NCI-H2227 treated with DMSO at 0.1 percent for 48 hours (cell line): Measurements from ENCODE around the gene NARS2.

Experiments
- DNase-seq: peaks from one replicate; lab custom pipeline; 2025; lab: John Stamatoyannopoulos, UW

Gene NARS2

GRCh38 chr11:78414321-78415051 lies 160.2 kb downstream of the NARS2 start:
- DNase-seq = peak; percentile 27

GRCh38 chr11:78408619-78409018 lies 166.0 kb downstream of the NARS2 start:
- no peak for DNase-seq

DNA sequence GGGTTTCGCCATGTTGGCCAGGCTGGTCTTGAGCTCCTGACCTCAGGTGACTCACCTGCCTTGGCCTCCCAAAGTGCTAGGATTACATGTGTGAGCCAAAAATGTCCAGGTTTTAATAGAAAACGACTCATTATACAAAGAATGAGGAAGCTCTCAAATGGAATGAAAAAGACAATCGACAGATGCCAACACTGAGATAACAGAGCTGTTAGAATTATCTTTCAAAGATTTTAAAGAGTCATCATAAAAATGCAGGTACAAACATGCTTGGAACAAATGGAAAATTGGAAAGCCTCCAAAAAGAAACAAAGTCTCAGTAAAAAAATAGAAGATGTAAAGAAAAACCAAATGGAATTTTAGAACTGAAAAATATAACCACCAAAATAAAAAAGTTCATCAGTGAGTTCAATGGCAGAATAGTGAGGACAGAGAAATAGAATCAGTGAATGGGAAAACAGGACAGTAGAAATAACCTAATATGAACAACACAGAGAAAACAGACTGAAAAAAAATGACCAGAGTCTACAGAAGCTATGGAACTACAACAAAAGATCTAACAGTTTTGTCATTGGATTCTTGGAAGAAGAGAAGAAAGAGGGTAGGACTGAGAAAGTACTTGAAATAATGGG lies 168.0 kb downstream of the NARS2 start:
- no peak for DNase-seq

GRCh38 chr11:78405805-78406204 lies 168.9 kb downstream of the NARS2 start:
- DNase-seq = no peak

GRCh38 chr11:78403781-78404180 lies 170.9 kb downstream of the NARS2 start:
- no peak for DNase-seq

GRCh38 chr11:78402847-78403246 lies 171.8 kb downstream of the NARS2 start:
- DNase-seq = no peak

- DNase-seq = no peak
Observed at GRCh38 chr11:78400702-78401101, 174.0 kb downstream of the NARS2 start.

DNA sequence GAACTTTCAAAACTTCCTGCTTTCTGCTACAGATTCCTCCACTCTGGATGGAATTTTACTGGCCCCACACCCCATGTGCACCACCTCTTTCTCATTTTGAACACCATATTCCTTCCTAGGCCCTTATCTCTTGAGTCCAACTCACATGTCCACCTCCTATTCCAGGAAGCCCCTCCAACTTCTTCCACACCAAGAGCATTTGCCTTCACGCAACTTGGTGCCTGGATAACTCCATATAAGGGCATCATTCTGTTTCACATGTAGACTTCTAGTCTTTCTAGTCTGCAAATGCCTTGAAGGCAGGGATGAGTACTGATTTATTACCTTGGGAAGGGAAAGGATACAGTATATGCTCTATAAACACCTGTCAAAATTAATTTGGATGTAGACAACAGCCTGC lies 174.5 kb downstream of the NARS2 start:
- no peak for DNase-seq

- DNase-seq = peak; percentile 11
Observed at GRCh38 chr11:78399136-78399535, 175.5 kb downstream of the NARS2 start.

GRCh38 chr11:78398715-78399114 lies 175.9 kb downstream of the NARS2 start:
- DNase-seq = no peak

DNA sequence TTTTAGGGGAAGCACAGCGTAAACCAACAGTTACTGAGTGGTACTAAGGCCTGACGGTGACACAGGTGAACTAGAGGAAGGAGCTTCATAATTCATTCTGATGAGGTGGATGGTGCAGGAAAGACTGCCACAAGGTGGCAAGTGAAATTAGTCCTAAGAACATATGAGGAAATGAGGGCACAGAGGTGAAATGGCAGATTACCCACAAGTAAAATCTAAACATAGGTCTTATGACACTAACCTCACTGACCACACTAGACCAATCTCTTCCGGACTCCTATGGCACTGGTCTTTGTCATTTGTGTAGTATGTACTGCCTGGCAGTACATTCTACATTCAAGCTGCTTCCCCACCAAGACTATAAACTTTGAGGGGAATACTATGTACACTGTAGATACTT lies 177.3 kb downstream of the NARS2 start:
- no peak for DNase-seq

GRCh38 chr11:78395597-78395996 lies 179.1 kb downstream of the NARS2 start:
- DNase-seq = no peak

- no peak for DNase-seq
Observed at GRCh38 chr11:78392854-78393253, 181.8 kb downstream of the NARS2 start.

DNA sequence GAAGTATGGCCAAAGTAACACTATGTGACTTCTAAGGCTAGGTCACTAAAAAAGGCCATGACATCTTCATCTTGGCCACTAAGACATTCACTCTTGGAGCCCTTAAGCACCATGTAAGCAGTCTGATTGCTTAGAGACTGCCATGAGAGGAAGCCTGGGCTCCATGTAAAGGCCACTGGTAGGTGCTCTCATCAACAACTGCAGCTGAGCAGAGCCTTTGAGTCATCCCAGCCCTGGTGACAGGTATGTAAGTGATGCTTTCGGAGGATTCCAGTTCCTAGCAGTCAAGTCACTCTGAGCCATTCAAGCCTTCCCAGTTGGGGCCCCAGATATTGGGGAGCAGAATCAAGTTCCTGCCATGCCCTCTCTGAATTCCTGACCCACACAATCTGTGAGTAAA lies 183.2 kb downstream of the NARS2 start:
- DNase-seq = no peak

GRCh38 chr11:78390809-78391208 lies 183.9 kb downstream of the NARS2 start:
- no peak for DNase-seq

- peak; percentile 30 for DNase-seq
Observed at GRCh38 chr11:78386215-78386941, 188.3 kb downstream of the NARS2 start.
